HepG2 (cell line): ENCODE measurements around the gene PIEZO1. TPM values are rescaled to one million over a fixed set of nuclear protein-coding genes. Genes with fewer than 3 reads are reported as not detected.
"Not testable (repeated sequence)": the region's sequence is repeated elsewhere in the genome, so short reads cannot be mapped to it uniquely, and the experiment has no call there.

ENCODE experiments used
- ATAC-seq: fragments of 200-7000 bp; cut with Tn5 transposase; 3 replicates; pipeline ENCODE4 v1.9.1; 2020; ENCODE audit warnings: mild to moderate bottlenecking, moderate library complexity
- BruUV-seq: library from RNA; stranded (reverse); fragments of 400-500 nt; replicated peaks from 2 replicates; lab custom pipeline; 2021; lab: Mats Ljungman, UMichigan
- CTCF ChIA-PET: fragments of 300-600 bp; formaldehyde crosslinking; extraction: SDS; loops from one replicate; lab custom pipeline; 2021; ENCODE audit warnings: low total read pairs, inconsistent platforms, low intra/inter-chr PET ratio; lab: Yijun Ruan, JAX
- POLR2A ChIA-PET: fragments of 350-600 bp; sonication (Branson Sonifier 250); formaldehyde crosslinking; loops from one replicate; lab custom pipeline; 2020; ENCODE audit warnings: antibody characterized with exemption, inconsistent platforms; lab: Yijun Ruan, JAX
- DNase-seq: peaks from one replicate; pipeline ENCODE4 v3.0.0-alpha.2; 2015; ENCODE audit warnings: low spot score
- FAIRE-seq: peaks from 3 replicates; lab custom pipeline; 2011; peaks lifted over from hg19 to GRCh38; lab: Jason Lieb, UNC
- H2AFZ ChIP-seq: one replicate; pipeline ENCODE4 v1.6.1; 2011; ENCODE audit warnings: low read length, inconsistent platforms
- H3K27ac ChIP-seq: fragments of 300-600 bp; 3 replicates; pipeline ENCODE4 v1.8.0; 2011; ENCODE audit warnings: mixed run types, mild to moderate bottlenecking, mixed read lengths, low read length, inconsistent platforms; ENCODE audit not compliant: insufficient read depth; ENCODE audit errors: extremely low read length
- H3K27me3 ChIP-seq, 2 experiments: fragments of 200-600 bp in 1 of 2; 2 replicates in 1 of 2; 3 replicates in 1 of 2; pipeline versions ENCODE4 v1.6.0 to v1.8.0; 2011; ENCODE audit warnings: low read length in 2 of 2, mild to moderate bottlenecking in 2 of 2, moderate library complexity in 2 of 2, inconsistent platforms in 1 of 2; ENCODE audit not compliant: insufficient read depth in 2 of 2, control insufficient read depth in 1 of 2
- H3K36me3 ChIP-seq, 2 experiments: fragments of 200-600 bp in 1 of 2; replicated peaks in 1 of 2; 2 replicates in 1 of 2; 3 replicates in 1 of 2; pipeline versions ENCODE4 v1.5.1 to v1.8.0; 2011; ENCODE audit warnings: low read length in 2 of 2, inconsistent platforms in 1 of 2; ENCODE audit not compliant: insufficient read depth in 2 of 2, control insufficient read depth in 1 of 2
- H3K4me1 ChIP-seq: 2 replicates; pipeline ENCODE4 v1.5.1; 2012; ENCODE audit warnings: low read length, inconsistent platforms; ENCODE audit not compliant: insufficient read depth
- H3K4me2 ChIP-seq: 2 replicates; pipeline ENCODE4 v1.6.0; 2011; ENCODE audit warnings: low read depth, low read length, inconsistent platforms
- H3K4me3 ChIP-seq, 3 experiments: fragments of 200-600 bp in 1 of 3; sonication (generic), shearing (Covaris generic) in 1 of 3; replicated peaks in 1 of 3; 2 replicates each; pipeline ENCODE4 v1.5.1; 2011 to 2016; ENCODE audit warnings: low read length in 3 of 3, inconsistent platforms in 2 of 3, low read depth in 2 of 3, mild to moderate bottlenecking in 2 of 3, control low read depth in 1 of 3, mixed read lengths in 1 of 3; ENCODE audit not compliant: insufficient read depth in 1 of 3
- H3K79me2 ChIP-seq: one replicate; pipeline ENCODE4 v1.6.1; 2011; ENCODE audit warnings: low read length, inconsistent platforms; ENCODE audit not compliant: insufficient read depth
- H3K9ac ChIP-seq: 2 replicates; pipeline ENCODE4 v1.6.0; 2011; ENCODE audit warnings: mild to moderate bottlenecking, low read depth, low read length, inconsistent platforms; ENCODE audit not compliant: insufficient read depth
- H3K9me3 ChIP-seq: 2 replicates; pipeline ENCODE4 v1.5.1; 2012; ENCODE audit warnings: mild to moderate bottlenecking, low read length
- H4K20me1 ChIP-seq: 2 replicates; pipeline ENCODE4 v1.6.0; 2011; ENCODE audit warnings: inconsistent platforms, mild to moderate bottlenecking, low read length, moderate library complexity; ENCODE audit not compliant: insufficient read depth
- HNRNPL ChIP-seq: fragments of 200-400 bp; formaldehyde crosslinking; IDR thresholded peaks from 2 replicates; pipeline ENCODE4 v1.6.1; 2017; ENCODE audit warnings: mild to moderate bottlenecking, low read depth, low read length
- KLF15 ChIP-seq: sonication (generic); formaldehyde crosslinking; IDR thresholded peaks from 2 replicates; pipeline ENCODE4 v1.8.1; 2023; ENCODE audit warnings: borderline replicate concordance, mild to moderate bottlenecking, inconsistent platforms, missing genetic modification reagents, mixed read lengths
- WGBS: methylation state at CpG from one replicate; pipeline ENCODE4 v1.1.6; 2017; ENCODE audit warnings: low lambda C conversion rate; 5-methylcytosine and 5-hydroxymethylcytosine counted together
- in situ Hi-C: cut with HindIII; loops from 2 replicates; pipeline ENCODE4 v1.10.0; 2017; ENCODE audit warnings: low pct_unique_long_range_greater_than_20kb; ENCODE audit not compliant: extremely low pct_ligation_motif_present
- intact Hi-C: fragments of 100-400 bp; cut with micrococcal nuclease; formaldehyde crosslinking; loops from one replicate; pipeline ENCODE4 v1.10.0; 2022; ENCODE audit not compliant: unreplicated experiment
- polyA plus RNA-seq, 8 experiments: library from polyadenylated mRNA; depleted of rRNA in 3 of 8; stranded (reverse) in 7 of 8; unstranded in 1 of 8; fragments of >200 nt; fragmentation: Illumina TruSeq in 4 of 8; extraction: Trizol in 4 of 8; gene quantifications; 2 replicates each; pipeline versions ENCODE4 v1.2.1 to v1.2.3, GENCODE V29; 2011 to 2016; ENCODE audit warnings: low read depth in 4 of 8, missing spikeins in 1 of 8, mixed read lengths in 1 of 8; ENCODE audit not compliant: insufficient read depth in 1 of 8
- total RNA-seq, 5 experiments: library from RNA; depleted of rRNA; stranded (reverse); fragments of >200 nt; fragmentation: Illumina TruSeq; extraction: Trizol; gene quantifications; 2 replicates each; pipeline ENCODE4 v1.2.3, GENCODE V29; 2016; ENCODE audit warnings: low read depth in 1 of 5
- TF ChIP-seq, protein P1 (sequence below): sonication (generic); formaldehyde crosslinking; IDR thresholded peaks from 2 replicates; pipeline ENCODE4 v1.5.0; 2020; ENCODE audit warnings: missing genetic modification reagents, mild to moderate bottlenecking, borderline replicate concordance

PIEZO1 gene
- total and polyA plus RNA-seq, 2 of the 13 experiments (the other 11 are each of a cell fraction or from before 2014, with no cell fraction given) = 67.9 to 85.0 TPM

DNA sequence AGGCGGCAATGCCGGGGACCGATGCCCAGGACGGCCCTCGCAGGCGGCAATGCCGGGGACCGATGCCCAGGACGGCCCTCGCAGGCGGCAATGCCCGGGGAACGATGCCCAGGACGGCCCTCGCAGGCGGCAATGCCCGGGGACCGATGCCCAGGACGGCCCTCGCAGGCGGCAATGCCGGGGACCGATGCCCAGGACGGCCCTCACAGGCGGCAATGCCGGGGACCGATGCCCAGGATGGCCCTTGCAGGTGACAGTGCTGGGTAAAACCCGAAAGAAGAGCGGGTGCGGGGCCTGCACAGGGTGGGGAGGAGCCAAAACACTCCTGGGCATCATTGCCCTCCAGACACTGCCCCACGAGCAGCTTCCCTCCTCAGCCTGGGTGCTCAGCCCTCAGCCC lies 38.6 kb upstream of the PIEZO1 start:
- CTCF ChIA-PET, intact Hi-C loops, H3K36me3 ChIP-seq, H2AFZ ChIP-seq, H3K27me3 ChIP-seq, DNase-seq, H3K79me2 ChIP-seq, H3K27ac ChIP-seq, POLR2A ChIA-PET, BruUV-seq, ATAC-seq, H4K20me1 ChIP-seq, H3K9me3 ChIP-seq, H3K9ac ChIP-seq: not testable (repeated sequence)
- WGBS = 86% methylated on average over 15 of the region's 31 CpGs
- 0 out of 2 replicates have a peak, but pooled peaks have one; percentile 29 for TF ChIP-seq HNRNPL
- TF ChIP-seq, all 625 proteins: peak for 1; not testable (repeated sequence) for 624
- H3K4me1 ChIP-seq = peaks cover 11% of the 10 kb centered on the region
- FAIRE-seq, in situ Hi-C loops, H3K4me3 ChIP-seq, H3K4me2 ChIP-seq: not testable (repeated sequence)

DNA sequence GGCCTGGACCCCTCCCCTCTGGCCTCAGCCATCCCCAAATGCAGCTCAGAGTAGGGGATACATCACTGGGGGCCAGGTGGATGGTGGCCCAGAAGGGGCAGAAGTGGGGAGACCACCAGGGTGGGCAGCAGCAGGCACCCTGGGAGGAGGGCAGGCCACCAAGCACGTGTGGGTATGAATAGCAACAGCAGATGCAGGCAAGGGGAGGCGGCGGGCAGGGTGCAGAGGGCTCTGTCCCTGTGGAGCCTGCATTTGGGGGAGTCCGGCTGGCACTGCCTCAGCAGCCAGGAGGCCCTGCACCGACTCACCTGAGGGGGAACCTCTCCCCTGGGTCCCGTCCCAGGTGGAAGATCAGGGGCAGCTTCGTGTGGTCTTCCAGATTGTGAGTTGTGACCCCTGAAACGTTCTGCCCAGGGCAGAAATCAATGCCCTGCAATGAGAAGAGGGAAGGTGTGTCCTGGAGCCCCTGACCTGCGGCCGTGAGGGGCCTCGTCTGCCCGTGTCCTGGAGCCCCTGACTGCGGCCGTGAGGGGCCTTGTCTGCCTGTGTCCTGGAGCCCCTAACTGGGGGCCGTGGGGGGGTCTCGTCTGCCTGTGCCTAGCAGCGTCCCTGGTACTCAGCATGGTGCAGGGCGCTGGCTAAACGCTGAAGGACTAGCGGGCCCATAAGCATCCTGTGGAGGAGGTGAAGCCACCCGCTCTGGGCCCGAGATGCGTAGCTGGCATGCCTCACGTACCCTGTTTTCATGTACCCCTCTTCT lies 37.4 kb upstream of the PIEZO1 start:
- ChIA-PET POLR2A (no interaction called here), CTCF (no interaction called here)
- H3K36me3 ChIP-seq = no peaks in the 10 kb centered on the region
- H3K27ac ChIP-seq = no peak overlapping the region
- peaks cover 22% of the 10 kb centered on the region for H3K4me1 ChIP-seq
- no peak overlapping the region for H3K9ac ChIP-seq
- 0 out of 5 replicates have a peak, but pooled peaks cover 0 to 4% of the 10 kb centered on the region in 2 experiments for H3K27me3 ChIP-seq
- no peak for TF ChIP-seq KLF15 (CRISPR knock-in tag)
- TF ChIP-seq, protein P1, sequence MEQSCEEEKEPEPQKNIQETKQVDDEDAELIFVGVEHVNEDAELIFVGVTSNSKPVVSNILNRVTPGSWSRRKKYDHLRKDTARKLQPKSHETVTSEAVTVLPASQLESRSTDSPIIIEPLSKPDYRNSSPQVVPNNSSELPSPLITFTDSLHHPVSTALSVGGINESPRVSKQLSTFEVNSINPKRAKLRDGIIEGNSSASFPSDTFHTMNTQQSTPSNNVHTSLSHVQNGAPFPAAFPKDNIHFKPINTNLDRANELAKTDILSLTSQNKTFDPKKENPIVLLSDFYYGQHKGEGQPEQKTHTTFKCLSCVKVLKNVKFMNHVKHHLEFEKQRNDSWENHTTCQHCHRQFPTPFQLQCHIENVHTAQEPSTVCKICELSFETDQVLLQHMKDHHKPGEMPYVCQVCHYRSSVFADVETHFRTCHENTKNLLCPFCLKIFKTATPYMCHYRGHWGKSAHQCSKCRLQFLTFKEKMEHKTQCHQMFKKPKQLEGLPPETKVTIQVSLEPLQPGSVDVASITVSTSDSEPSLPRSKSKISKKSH = peak; percentile 22; the same call in 1 of the 2 replicates
- H3K9me3 ChIP-seq = no peaks in the 10 kb centered on the region
- no peaks in the 10 kb centered on the region for H4K20me1 ChIP-seq
- H3K4me3 ChIP-seq = no peak overlapping the region
- FAIRE-seq (no peak), DNase-seq (no peak), ATAC-seq (no peak)
- H3K79me2 ChIP-seq = no peaks in the 10 kb centered on the region
- intact Hi-C loops (no loop called here), in situ Hi-C loops (no loop called here)
- WGBS = 91% methylated on average over 19 of the region's 24 CpGs
- H2AFZ ChIP-seq = no peak overlapping the region
- BruUV-seq = no TSS peak
- H3K4me2 ChIP-seq = no peak overlapping the region
